Erythroblast (primary cell): Measurements from ENCODE around the gene GNB3.

ENCODE experiments used
- GATA1 ChIP-seq: IDR thresholded peaks from 2 replicates; pipeline ENCODE4 v1.6.1; 2011; ENCODE audit warnings: low read depth, mild to moderate bottlenecking, control low read depth, low read length, moderate library complexity
- POLR2A ChIP-seq: IDR thresholded peaks from 2 replicates; pipeline ENCODE4 v1.6.1; 2011; ENCODE audit warnings: mild to moderate bottlenecking, low read length

- TF ChIP-seq POLR2A (no peak), GATA1 (no peak)
Observed at GRCh38 chr12:6817662-6818157, 23.0 kb upstream of the GNB3 start.
